GM19193 (cell line): ENCODE data around the gene B9D1.

Source experiments
- POLR2A ChIP-seq: IDR thresholded peaks from 4 replicates; pipeline ENCODE4 v1.6.1; 2011; ENCODE audit not compliant: insufficient read depth, insufficient read length; ENCODE audit errors: extremely low read depth

Gene B9D1

GRCh38 chr17:19372011-19372370, 9.5 kb upstream of the B9D1 start:
- TF ChIP-seq POLR2A, result no peak

GRCh38 chr17:19371259-19372010, 8.9 kb upstream of the B9D1 start:
- TF ChIP-seq POLR2A, result no peak

- TF ChIP-seq POLR2A, result no peak
These were observed 8.0 kb upstream of the B9D1 start for GRCh38 chr17:19370493-19370960.

GRCh38 chr17:19369846-19370492, 7.4 kb upstream of the B9D1 start:
- no peak for TF ChIP-seq POLR2A

GRCh38 chr17:19369107-19369778, 6.7 kb upstream of the B9D1 start:
- no peak for TF ChIP-seq POLR2A

GRCh38 chr17:19368229-19368628, 5.7 kb upstream of the B9D1 start:
- no peak for TF ChIP-seq POLR2A

- no peak for TF ChIP-seq POLR2A
These were observed 4.1 kb upstream of the B9D1 start for GRCh38 chr17:19366637-19366972.

GRCh38 chr17:19365833-19366636, 3.5 kb upstream of the B9D1 start:
- no peak for TF ChIP-seq POLR2A

GRCh38 chr17:19365499-19365817, 2.9 kb upstream of the B9D1 start:
- no peak for TF ChIP-seq POLR2A

GRCh38 chr17:19364699-19365498, 2.4 kb upstream of the B9D1 start:
- TF ChIP-seq POLR2A, result no peak

- TF ChIP-seq POLR2A, result no peak
These were observed 1.0 kb upstream of the B9D1 start for GRCh38 chr17:19363460-19364035.

GRCh38 chr17:19363114-19363438, 553 bp upstream of the B9D1 start:
- no peak for TF ChIP-seq POLR2A

- TF ChIP-seq POLR2A, result no peak
These were observed 613 bp downstream of the B9D1 start for GRCh38 chr17:19361944-19362276.

GRCh38 chr17:19361326-19361725, 1.2 kb downstream of the B9D1 start:
- TF ChIP-seq POLR2A, result no peak
